C4-2B (cell line): ENCODE results near the gene ELAVL1.

ENCODE experiments used
- H3K27ac ChIP-seq: fragments of 450-650 bp; 2 replicates; pipeline ENCODE4 v1.5.1; 2017
- CTCF ChIP-seq: fragments of 450-650 bp; conservative IDR thresholded peaks from 2 replicates; pipeline ENCODE4 v1.5.1; 2017; ENCODE audit warnings: mild to moderate bottlenecking
- ZFX ChIP-seq: fragments of 450-650 bp; IDR thresholded peaks from 2 replicates; pipeline ENCODE4 v1.6.1; 2017

The ELAVL1 gene

GRCh38 chr19:7917267-7918061, 88.0 kb downstream of the ELAVL1 start:
- peak overlapping the region; percentile 78 for H3K27ac ChIP-seq
- no peak for TF ChIP-seq ZFX
- no peak; the same call in 1 of the 2 replicates for TF ChIP-seq CTCF

- H3K27ac ChIP-seq, result peak overlapping the region; percentile 78
- TF ChIP-seq ZFX, result no peak
- TF ChIP-seq CTCF, result no peak
Measured at GRCh38 chr19:7916955-7917266, 88.5 kb downstream of the ELAVL1 start.

GRCh38 chr19:7916103-7916954, 89.1 kb downstream of the ELAVL1 start:
- H3K27ac ChIP-seq, result peak overlapping the region; percentile 78
- TF ChIP-seq CTCF (no peak; the same call in 1 of the 2 replicates), ZFX (peak; percentile 81; the same call in 1 of the 2 replicates)

- TF ChIP-seq CTCF (no peak), ZFX (no peak)
- peak overlapping the region; percentile 78 for H3K27ac ChIP-seq
Measured at GRCh38 chr19:7915250-7916102, 90.0 kb downstream of the ELAVL1 start.

GRCh38 chr19:7914598-7915045, 90.8 kb downstream of the ELAVL1 start, which contains the start of gene TGFBR3L:
Gene TGFBR3L, plus strand, starts transcription at chr19:7914830.
- TF ChIP-seq CTCF (no peak), ZFX (no peak)
- H3K27ac ChIP-seq, result peak within 1 kb of the TSS; percentile 78; the same call in 1 of the 2 replicates

- H3K27ac ChIP-seq, result no peak overlapping the region
- TF ChIP-seq CTCF (no peak), ZFX (no peak)
Measured at GRCh38 chr19:7914099-7914498, 91.3 kb downstream of the ELAVL1 start.
